Activated T-helper 1 cell treated with anti-CD3 and anti-CD28 coated beads, Interleukin-2, amount 50 U/mL, for 16 hours (primary cell): ENCODE measurements around the gene DYNC1LI2.

ENCODE experiments used
- DNase-seq, 2 donors: peaks; one replicate each; pipeline ENCODE4 v3.0.0-alpha.2; 2020; ENCODE audit warnings: low read depth in 1 of 2, low spot score in 1 of 2

Gene DYNC1LI2

GRCh38 chr16:66740533-66740932 lies 10.9 kb downstream of the DYNC1LI2 start:
- DNase-seq: no peak

DNA sequence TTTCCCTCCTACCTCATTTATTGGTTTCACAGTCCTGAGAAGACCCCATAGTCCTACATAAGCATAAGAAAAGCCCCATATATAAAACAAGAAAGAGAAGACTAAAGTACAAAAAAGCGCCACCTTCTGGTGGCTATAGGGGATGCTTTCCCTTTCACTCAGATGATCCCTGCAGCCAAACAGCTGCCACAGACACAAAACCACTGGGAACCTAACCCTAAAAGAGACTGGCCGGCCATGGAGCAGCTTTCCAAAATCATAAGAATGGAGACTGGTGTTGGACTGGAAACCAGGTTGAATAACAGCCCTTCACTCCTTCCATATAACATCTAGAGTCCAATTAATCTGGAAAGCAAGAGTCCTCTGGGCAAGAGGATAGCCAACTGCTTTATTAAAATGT lies 11.4 kb downstream of the DYNC1LI2 start:
- no peak for DNase-seq

DNA sequence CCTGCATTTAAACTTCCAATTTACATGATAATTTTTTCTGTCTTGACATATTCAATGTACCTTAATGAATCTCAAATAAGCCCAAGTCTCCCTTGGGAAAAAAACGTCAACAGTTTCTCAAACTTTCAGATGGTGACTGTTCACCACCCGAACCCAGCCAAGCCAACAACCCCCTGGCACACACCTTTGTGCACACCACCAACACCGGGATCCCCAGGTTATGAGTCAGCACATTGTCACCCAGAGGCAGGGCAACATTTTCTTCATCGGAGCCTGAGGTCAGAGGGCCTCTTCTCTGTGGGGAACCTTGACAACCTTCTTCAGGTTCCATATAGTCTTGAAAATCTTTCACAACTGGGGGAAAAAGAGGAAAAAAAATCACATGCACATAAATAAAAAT lies 15.5 kb downstream of the DYNC1LI2 start:
- no peak for DNase-seq

GRCh38 chr16:66731101-66731500 lies 20.3 kb downstream of the DYNC1LI2 start:
- DNase-seq: no peak

- no peak for DNase-seq
Observed at GRCh38 chr16:66728804-66729203, 22.6 kb downstream of the DYNC1LI2 start.

GRCh38 chr16:66728117-66728787 lies 23.2 kb downstream of the DYNC1LI2 start:
- DNase-seq: no peak

DNA sequence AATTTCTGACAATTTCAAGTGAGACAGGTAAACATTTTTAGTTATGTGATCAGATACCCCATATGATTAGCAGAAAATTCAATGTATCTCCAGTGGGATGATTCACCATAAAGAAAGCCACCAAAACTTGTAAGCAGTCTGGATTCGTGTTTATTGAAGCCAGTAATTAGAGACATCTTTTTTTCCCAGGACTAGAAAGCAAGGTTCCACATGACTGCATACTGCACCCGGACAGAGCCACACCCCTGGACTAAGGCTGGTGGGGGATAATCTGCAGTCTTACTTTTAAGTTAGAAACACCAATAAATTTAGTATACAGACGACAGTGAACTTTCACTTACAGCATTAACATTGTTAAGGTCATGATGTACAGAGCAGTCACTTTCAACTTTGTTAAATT lies 30.6 kb downstream of the DYNC1LI2 start:
- no peak for DNase-seq

DNA sequence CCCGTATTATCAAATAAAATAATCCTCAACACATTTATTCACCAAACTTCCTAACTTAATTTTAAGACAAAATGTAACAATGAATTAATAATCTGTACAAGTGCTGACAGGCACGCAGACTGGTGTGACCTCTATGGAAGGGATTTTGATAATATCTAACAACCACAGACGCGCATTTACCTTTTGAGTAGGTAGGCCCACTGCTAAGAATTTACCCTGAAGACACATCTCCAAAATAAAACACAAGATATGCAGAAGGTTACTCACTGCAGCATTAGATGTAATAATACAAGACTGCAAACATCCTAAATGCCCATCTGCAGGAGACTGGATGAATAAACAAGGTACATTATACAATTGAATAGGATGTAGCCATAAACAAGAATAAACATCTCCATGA lies 32.2 kb downstream of the DYNC1LI2 start:
- DNase-seq: no peak

GRCh38 chr16:66717776-66718175 lies 33.6 kb downstream of the DYNC1LI2 start:
- no peak for DNase-seq

- no peak for DNase-seq
Observed at GRCh38 chr16:66717112-66717675, 34.2 kb downstream of the DYNC1LI2 start.

DNA sequence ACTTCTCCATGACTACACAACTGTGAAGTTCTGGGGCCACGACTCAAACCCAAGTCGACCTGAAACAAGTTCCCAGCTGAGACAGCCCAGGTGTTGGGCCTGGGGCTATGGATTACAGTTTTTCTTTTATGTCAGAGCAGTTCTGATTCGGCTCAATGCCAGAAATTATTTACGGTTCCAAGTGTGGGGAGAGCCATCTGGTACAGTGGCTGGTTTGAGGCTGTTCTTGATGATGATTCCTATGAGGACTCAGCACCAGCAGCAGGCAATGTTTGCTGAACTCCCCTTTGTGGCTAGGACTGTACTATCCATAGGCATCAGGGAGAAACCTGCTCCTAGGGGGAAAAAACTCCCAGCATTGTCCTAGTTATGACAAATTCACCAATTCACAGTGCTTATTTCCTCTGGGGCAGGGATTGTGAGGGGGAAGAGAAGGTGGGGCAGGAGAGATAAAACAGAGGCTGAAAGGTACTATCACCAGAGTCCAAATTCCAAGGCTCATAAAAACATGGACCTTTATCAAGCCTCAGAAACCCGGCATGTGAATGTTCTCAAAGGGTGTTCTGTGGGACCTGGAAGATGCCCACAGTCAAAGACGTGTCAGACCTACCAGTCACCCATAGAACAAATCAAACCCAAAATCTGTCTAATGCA lies 36.6 kb downstream of the DYNC1LI2 start:
- DNase-seq: no peak

DNA sequence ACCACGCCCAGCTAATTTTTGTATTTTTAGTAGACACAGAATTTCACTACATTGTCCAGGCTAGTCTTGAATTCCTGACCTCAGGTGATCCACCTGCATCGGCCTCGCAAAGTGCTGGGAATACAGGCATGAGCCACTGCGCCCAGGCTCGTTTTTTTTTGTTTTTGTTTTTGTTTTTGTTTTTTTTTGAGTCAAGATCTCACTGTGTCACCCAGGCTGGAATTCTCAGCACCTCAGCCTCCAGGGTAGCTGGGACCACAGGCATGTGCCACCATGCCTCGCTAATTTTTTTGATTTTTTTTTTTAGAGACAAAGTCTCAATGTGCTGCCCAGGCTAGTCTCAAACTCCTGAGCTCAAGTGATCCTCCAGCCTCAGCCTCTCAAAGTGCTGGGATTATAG lies 37.3 kb downstream of the DYNC1LI2 start:
- no peak for DNase-seq

DNA sequence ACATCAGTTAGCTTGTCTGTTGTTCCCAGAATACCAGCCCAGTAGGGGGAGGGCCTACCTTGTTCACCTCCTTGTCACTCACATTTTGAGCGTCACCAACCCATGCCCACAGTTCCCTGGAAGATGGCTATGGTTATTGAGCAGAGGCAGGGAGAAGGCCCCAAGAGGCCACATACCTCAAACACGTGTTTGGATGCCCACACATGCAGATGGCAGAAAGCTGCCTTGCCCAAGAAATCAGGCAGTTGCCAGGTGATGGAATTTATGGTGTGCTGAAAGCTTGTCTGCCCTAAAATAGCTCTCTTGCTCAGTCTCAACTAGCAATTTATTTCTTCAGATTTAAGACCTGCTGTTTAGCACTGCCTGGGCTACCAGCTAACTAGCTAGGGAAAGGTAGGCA lies 38.3 kb downstream of the DYNC1LI2 start:
- no peak for DNase-seq

DNA sequence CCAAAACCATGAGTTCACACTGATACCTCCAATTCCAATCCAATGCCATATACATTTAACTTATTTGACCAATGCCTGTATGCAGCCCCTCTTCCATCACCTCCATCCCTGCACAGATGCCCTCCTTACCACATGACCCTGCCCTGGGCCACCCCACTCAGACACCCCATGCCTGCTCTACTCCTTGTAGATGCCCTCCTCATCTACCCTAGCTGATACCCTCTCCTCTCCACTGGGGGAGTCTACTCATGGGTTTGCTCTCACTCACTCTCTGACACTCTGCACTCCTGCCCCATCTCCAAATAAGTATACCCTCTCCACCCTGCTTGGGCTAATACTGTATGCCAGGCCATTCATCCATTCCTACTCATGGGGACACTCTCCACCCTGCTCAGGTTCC lies 38.9 kb downstream of the DYNC1LI2 start:
- DNase-seq: no peak

DNA sequence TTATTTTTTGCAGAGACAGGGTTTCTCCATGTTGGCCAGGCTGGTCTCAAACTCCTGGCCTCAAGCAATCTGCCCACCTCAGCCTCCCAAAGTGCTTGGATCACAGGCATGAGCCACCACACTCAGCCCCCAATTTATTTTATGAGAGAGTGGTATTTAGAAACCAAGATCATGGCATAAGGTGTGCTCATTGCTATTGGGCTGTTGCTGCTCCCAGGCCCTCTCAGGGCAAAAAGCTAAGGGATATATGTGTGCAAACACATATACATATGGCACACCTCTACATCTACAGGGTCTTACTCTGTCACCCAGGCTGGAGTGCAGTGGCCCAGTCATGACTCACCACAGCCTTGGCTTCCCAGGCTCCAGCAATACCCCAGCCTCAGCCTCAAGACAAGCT lies 39.8 kb downstream of the DYNC1LI2 start:
- DNase-seq: no peak

GRCh38 chr16:66706506-66706880 lies 44.9 kb downstream of the DYNC1LI2 start:
- no peak for DNase-seq

DNA sequence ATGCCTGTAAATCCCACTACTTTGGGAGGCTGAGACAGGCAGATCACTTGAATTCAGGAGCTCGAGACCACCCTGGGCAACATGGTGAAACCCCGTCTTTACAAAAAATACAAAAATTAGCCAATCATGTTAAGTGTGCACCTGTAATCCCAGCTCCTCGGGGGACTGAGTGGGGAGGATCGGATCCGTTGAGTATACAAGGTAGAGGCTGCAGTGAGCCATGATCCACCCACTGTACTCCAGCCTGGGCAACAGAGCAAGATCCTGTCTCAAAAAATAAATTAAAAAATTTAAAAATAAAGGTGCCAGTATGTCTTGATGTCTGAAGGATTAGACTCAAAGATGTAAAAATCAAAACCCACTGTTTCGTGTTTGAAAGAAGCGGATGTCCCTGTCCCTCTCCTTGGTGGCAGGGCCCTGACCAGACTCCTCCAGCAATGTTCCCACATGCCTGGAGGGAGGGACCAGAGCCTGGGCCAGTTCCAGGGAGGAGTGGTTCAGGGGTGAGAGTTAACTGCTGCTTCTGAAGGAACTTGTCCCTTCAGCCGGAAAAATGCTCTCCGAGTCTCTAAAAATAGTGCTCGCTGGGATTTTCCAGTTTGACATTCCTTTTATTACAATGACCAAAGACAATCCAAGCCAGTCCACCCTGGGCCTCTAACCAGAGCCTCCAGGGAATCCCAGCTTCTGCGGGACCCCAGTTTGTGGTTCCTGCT lies 45.5 kb downstream of the DYNC1LI2 start:
- no peak for DNase-seq

DNA sequence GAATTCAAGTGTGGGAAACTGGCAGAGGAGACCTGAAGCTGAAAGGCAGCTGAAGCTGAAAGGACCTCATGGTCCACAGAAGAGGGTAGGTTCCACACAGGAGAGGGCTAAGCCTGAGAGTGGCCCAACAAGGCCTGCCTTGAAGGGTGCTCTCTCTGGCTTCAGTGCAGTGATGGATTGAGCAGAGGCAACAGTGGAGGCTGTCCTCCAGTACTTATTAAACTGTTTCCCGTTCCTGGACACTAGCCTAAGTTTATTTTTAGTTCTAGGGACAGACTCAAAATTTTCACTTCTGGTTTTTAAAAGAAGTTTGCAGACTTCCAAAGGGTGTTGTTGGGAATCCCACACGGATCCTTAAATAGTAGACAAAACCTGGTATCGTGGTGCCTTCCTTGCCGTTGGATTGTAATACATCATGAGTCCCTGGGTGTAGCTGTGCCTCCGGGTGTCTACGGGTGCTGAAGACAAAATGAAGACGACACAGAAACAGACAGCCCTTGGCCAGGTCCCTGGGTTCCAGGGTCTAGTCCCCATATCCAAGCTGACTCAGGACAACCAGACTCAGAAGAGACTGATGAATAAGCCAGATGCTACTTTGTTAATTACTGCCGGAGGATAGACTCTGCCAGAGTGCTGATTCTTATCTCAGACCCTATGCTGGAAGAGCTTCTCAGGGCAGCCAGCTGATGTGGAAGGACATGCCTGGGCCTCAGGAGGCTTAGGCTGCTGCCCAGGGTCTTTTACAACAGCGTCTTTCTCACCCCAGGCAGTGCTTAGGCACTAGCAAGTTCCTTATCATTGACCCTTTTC lies 47.8 kb downstream of the DYNC1LI2 start:
- no peak for DNase-seq

GRCh38 chr16:66701516-66701915 lies 49.9 kb downstream of the DYNC1LI2 start:
- DNase-seq: no peak

DNA sequence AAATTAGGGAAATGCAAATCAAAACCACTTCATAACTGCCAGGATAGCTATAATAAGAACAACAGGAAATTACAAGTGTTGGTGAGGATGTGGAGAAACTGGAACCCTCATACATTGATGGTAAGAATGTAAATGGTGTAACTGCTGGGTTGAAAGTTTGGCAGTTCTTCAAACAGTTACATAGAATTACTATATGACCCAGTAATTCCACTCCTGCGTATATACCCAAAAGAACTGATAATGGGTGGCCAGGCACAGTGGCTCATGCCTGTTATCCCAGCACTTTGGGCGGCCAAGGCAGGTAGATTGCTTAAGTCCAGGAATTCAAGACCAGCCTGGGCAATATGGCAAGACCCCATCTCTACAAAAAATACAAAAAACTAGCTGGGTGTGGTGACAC lies 50.4 kb downstream of the DYNC1LI2 start:
- no peak for DNase-seq

DNA sequence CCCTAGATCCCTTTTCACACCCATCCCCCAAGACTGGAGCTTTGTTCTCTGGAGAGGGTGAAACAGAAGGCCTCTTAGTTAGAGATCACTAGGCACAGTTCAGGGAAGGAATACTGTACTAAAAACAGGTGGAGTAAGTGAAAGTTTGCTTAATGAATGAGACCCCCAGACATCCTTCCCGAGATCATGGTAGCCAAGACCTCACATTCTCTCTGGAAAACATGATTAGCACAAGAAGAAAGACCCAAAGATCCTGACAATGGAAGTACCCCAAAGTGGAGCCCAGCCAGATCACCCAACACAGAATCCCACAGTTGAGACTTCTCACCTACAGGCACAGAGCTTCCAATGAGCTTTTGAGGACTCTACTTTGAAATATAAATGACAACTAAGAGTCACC lies 51.5 kb downstream of the DYNC1LI2 start:
- no peak for DNase-seq
